Measurements from ENCODE around the gene STAU1.

- no peak for TF ChIP-seq CTCF (IDR thresholded peaks at IDR 0.05 in 4 of 5, conservative IDR thresholded peaks at IDR 0.05 in 1 of 5)
- TF ChIP-seq POLR2A (IDR thresholded peaks at IDR 0.05), result no peak
Measured at GRCh38 chr20:49074521-49074920, 113.6 kb downstream of the STAU1 start.

All from gastrocnemius medialis (tissue), 4 donors.